GM19397 (cell line): Measurements from ENCODE around the gene XG.
"Not testable (repeated sequence)": the region's sequence is repeated elsewhere in the genome, so short reads cannot be mapped to it uniquely, and the experiment has no call there.

ENCODE experiments used
- ATAC-seq: cut with Tn5 transposase; IDR thresholded peaks from one replicate; pipeline ENCODE4 v1.9.1; 2021; ENCODE audit warnings: mild to moderate bottlenecking, moderate library complexity; ENCODE audit not compliant: unreplicated experiment

XG gene

DNA sequence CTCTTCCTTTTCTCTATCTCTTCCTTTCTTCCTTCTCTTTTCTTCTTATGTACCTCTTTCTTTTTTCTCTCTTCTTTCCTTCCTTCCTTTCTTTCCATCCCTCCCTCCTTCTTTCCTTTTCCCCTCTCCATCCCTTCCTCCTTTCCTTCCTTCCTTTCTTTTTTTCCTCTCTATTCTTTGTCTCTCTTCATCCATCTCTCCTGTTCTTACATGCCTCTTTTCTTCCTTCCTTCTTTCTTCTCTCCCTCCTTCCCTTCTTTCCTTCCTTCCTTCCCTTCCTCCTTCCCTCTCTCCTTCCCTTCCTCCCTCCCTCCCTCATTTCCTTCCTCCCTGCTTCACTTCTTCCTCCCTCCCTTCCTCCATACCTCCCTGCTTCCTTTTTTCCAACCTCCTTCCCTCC, 19.2 kb upstream of the XG start:
- ATAC-seq, result no peak

DNA sequence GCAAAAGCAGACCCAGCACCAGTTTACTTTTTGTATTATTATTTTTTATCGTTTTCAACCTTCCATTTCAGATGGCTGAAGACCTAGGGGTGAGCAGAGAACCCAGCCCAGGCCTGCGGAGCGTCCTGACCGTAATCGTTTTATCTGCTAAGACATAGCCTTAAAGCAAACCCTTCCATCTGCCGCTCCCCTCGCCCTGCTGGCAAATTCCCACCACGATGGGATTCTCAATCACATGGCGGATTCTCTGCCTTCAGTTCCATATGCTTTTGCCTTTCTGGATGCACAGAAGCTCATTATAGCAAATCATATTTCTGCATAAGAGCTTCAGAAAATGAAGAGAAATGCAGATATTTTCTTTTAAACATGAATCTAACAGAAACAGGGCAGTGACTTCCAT, 18.6 kb upstream of the XG start:
- ATAC-seq, result no peak

DNA sequence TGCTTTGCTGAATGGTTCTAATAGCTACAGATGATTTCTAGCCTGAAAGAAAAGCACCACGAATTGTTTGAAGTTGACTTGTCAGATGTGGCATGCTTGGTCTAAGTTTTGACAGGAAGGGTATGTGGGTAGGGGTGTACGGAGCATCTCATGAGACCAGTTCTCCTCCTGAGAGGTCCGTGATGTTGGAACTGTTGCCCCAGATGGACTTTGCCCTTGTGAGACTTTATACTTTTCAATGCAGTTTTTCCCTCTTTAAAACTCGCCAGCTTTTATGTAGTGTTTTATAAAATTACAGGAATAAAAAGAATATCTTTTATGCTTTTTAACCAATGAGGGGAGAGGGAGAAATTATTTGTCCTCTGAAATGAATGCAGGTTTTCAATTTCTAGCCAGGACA, 16.6 kb upstream of the XG start:
- ATAC-seq, result no peak

DNA sequence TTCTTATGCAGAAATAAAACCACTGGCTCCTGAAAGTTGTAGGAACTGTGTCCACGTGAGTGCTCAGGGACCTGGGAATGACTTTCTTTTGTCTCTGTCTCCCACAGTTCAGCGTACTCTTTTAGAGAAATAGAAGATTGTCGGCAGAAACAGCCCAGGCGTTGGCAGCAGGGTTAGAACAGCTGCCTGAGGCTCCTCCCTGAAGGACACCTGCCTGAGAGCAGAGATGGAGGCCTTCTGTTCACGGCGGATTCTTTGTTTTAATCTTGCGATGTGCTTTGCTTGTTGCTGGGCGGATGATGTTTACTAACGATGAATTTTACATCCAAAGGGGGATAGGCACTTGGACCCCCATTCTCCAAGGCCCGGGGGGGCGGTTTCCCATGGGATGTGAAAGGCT, 11.2 kb upstream of the XG start:
- ATAC-seq, result no peak

DNA sequence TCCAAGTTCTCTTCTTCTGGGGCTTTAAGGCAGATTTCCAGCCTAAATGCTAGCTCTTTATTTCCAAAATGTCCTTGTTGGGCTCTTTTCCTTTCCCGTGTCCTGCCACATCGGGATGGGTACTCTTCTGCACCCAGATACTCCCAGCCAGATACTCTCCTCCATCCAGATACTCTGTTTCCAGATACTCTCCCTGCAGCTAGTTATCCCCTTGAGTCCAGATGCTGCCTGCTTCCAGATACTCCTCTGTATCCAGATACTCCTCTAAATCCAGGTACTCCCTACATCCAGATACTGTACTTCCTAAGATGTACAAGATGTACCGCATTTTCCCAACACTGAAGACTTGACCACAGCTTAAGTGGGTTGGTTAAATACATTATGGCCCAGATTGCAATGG, 10.5 kb upstream of the XG start:
- no peak for ATAC-seq

DNA sequence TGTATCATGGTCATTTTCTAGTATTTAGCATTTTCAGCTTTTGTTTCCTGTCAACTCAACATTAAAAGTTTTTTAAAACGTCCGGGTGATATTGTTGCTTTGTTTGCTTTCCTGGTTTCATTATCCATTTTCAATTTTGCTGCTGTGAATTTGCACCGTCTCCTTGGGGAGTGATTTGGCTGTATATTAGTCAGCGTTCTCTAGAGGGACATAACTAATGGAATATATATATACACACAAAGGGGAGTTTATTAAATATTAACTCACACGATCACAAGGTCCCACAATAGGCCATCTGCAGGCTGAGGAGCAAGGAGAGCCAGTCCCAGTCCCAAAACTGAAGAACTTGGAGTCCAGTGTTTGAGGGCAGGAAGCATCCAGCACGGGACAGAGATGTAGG, 5.6 kb upstream of the XG start:
- not testable (repeated sequence) for ATAC-seq

DNA sequence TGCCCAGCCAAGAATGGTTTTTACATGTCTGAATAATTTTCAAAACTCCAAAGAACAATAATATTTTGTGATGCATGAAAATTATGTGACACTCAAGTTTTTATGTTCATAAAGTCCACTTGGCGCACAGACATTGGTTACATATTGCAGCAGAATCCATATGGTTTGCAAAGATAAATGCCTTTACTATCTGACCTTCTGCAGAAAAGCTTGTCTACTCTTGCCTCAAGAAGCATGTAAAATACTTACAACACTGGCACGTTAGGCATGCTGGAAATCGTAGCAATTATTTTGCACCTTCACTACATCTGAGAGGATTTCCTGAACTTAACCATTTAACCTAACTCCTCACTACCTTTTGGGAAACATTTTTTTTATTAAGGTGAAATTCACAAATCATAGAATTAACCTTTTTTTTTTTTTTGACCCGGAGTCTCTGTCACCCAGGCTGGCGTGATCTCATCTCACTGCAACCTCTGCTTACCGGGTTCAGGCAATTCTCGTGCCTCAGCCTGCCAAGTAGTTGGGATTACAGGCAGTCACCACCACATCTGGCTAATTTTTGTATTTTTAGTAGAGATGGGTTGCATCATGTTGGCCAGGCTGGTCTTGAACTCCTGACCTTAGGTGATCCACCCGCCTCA, 3.5 kb upstream of the XG start:
- no peak for ATAC-seq

DNA sequence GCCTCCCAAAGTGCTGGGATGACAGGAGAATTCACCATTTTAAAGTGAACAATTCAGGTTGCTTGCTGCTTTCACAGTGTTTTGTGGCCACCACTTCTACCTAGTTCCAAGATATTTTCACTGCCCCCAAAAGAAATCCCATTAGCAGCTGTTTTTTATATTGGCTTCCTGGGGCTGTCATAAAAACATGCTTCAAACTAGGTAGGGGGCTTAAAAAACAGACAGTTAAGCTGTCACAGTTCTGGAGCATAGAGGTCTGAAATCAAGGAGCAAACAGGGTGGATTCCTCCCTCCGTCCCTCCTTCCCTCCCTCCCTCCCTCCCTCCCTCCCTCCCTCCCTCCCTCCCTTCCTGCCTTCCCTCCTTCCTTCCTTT, 3.0 kb upstream of the XG start:
- ATAC-seq, result no peak

DNA sequence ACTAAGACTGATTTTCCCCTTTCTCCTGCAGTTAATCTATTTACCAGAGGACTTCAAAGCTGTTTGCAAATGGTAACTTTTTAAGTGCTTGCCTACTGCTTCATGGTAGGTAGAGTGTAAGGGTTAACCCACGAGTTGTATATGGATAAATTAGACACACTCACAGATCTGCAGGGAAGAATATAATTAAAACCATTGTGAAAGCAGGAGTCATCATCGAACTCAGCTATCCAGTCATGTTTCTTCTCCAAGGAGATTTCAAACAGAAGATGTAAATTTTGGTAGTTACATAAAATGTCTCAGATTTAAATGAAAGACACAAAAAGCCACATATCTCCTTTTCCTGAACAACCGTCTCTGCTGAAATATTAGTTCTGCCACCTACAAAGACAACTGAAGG, 549 bp upstream of the XG start:
- ATAC-seq, result no peak

DNA sequence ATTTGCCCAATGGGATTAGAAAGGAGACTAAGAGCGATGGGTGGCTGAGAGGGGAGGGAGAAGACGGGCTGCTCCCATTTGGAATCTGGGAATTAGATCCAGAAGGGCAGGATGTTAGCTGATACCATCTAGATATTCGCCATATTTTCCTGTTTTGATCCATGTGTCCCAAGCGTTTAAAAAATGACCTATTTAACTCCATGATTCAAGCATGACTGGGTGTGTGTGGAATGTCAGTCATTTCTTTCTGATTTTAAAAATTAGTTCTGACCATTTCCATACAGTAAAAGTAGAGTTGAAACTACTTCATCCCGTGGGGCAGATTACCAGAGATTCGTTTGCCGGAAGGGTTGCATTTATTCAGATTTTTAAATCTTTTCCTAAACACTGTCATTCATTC, 601 bp downstream of the XG start:
- ATAC-seq, result not testable (repeated sequence)

DNA sequence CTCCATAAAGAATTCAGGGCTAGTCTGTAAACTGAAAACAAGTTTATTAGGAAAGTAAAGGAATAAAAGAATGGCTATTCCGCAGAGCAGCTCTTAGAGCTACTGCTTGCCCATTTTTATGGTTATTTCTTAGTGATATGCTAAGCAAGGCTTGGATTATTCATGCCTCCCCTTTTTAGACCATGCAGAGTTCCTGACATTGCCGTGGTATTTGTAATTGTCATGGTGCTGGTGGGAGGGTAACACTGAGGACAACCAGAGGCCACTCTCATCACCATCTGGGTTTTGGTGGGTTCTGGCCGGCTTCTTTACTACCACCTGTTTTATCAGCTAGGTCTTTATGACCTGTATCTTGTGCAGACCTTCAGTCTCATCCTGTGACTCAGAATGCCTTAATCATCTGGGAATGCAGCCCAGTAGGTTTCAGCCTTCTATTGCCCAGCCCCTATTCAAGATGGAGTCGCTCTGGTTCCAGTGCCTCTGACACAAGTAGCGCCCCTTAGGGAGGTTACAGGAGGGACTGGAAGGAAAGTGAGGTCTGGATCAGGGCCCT, 3.4 kb downstream of the XG start:
- not testable (repeated sequence) for ATAC-seq

DNA sequence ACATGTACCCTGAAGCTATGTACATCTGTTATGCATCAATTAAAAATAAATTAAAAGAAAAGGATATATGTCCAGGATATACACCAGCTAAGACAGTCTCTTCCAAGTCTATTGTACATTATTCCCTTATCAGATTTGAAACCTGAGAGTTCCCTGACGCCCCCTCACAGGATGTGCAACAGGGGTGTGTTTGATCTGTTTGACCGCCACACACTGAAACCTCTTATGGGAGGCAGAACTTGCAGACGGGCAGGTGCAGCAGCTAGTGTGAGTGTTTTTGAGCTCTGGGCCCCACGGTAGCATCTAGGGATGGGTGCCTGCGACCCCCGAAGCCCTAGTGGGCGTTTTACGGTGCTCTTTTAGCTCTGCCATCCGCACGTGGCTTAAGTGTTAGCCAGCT, 4.7 kb downstream of the XG start:
- ATAC-seq, result no peak

DNA sequence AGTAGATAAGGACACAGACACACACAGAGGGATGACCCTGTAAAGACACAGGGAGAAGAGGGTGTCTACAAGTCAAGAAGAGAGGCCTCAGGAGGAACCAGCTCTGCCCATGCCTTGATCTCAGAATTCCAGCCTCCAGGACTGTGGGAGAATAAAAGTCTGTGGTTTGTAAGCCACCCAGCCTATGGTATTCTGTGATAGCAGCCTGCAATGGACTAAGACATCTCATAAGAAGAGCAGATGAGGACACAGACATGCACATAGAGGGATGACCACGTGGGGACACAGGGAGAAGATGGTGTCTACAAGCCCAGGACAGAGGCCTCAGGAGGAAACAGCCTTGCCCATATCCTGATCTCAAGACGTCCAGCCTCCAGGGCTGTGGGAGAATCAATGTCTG, 9.4 kb downstream of the XG start:
- ATAC-seq, result no peak

DNA sequence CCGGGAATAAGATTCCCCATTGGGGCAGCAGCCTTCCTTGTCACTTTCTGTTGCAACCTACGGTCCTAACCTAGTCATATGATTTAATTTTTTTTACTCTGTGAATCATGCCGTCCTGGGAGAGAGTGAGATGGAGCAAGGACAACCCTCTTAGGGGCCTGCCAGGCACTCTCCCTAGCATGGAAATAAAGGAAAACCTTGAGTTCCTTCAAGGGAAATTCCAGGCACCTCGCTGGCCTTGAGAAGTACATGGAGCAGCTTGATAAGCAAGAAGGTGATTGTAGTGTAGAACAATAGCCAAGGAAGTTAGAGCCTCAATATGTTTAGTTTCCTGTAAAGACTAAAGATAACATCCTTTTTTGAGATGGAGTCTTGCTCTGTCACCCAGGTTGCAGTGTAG, 10.8 kb downstream of the XG start:
- not testable (repeated sequence) for ATAC-seq

DNA sequence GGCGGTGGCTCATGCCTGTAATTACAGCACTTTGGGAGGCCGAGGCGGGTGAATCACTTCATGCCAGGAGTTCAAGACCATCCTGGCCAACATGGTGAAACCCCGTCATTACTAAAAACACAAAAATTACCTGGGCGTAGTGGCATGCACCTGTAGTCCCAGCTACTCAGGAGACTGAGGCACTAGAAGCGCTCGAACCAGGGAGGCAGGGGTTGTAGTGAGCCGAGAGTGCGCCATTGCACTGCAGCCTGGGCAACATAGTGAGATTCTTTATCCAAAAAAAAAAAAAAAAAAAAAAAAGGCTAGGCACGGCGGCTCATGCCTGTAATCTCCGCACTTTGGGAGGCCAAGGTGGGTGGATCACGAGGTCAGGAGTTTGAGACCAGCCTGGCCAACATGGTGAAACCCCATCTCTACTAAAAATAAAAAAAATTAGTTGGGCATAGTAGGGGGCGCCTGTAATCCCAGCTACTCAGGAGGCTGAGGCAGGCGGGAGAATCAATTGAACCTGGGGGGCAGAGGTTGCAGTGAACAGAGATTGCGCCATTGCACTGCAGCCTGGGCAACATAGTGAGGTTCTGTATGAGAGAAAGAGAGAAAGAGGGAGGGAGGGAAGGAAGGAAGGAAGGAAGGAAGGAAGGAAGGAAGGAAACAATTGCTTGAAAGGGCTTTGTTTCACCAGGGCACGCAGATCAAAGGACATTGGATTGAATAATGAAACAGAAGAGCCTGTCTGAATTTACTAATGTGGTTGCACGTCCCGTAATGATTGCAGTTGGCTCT, 13.1 kb downstream of the XG start:
- ATAC-seq, result not testable (repeated sequence)

DNA sequence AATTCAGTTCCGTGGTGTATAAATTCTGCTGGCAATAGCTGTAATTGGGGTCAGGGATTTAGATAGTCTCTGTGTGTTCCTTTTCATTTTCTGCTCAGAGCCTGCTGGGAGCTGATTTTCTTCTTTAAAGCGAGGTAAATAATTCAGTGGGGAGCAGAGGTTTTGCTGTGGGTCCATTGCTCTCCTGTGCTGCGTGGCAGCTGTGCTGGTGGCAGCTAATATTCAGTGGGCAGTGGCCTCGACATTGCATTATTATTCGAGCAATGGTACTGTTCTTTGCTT, 13.7 kb downstream of the XG start:
- ATAC-seq, result no peak

DNA sequence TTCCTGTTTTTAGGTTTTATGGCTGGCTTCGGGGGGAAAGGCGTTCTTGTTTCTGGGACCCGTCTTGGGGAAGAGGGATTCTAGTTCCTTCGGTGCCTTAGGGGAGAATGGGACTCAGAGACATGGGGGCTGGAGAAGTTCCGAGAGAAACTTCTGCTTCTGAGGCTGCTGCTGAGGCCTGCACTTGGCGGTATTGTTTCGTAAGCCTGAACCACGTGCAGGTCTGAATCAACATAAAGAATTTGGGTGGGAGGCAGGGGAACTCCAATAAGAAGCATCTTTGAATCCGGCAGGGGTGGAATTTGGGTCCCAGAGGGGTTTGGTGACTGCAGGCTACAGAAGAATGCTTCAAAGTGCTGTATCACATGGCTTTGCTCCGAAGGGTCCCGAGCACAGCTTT, 15.1 kb downstream of the XG start:
- no peak for ATAC-seq

DNA sequence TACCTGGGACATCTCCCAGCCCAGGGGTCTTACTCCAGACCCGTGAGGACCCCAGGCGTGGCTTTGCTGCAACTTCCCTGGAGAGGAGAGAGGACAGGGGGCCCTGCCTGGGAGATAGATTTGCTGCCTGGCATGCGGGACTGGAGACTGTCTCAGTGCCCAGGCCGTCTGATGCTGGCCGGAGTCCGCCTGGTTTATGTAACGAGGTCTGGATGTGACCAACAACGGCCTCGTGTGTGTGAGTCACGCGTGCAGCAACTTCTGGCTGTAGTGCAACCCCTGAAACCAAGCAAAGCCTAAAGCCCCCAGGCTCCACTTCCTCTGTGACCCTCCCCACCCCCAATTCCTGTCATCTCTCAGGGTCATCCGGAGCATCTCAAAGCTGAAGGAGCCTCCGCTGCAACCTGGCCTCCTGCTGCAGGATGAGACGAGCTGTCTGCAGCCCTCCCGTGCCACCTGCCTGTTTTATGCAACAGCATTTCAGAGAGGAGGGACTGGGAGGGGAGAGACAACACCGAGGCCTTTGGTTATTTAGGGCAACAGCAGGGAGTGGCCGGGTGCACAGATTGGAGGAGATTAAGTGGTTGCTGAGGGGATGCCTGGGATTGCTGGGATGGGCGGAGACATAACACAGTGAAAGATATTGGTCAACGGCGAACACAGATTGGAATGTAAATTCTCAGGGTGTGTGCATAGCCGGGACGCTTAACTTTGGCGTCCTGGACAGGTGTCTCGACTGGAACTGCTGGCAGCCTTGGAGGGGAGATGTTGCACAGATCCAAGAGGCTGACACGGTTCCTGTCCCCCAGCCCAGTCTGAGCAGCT, 16.0 kb downstream of the XG start:
- no peak for ATAC-seq

DNA sequence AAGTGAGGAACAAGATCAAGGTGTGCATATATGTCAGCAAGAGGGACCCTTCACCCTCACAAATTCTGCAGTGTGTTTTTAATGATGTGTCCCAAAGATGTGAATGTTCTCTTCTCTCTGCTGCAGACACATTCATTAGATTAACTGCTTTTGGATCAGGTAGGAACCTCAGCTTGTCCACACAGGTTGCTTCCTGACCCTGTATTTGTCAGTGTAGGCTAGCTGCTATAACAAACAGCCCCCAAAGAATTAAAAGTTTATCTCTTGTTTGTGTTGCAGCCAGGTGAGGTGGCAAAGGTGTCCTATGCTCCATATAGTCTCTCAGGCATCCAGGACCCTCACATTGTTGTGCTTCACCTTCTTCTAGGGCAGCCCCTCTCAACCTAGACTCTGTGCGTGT, 17.8 kb downstream of the XG start:
- no peak for ATAC-seq

DNA sequence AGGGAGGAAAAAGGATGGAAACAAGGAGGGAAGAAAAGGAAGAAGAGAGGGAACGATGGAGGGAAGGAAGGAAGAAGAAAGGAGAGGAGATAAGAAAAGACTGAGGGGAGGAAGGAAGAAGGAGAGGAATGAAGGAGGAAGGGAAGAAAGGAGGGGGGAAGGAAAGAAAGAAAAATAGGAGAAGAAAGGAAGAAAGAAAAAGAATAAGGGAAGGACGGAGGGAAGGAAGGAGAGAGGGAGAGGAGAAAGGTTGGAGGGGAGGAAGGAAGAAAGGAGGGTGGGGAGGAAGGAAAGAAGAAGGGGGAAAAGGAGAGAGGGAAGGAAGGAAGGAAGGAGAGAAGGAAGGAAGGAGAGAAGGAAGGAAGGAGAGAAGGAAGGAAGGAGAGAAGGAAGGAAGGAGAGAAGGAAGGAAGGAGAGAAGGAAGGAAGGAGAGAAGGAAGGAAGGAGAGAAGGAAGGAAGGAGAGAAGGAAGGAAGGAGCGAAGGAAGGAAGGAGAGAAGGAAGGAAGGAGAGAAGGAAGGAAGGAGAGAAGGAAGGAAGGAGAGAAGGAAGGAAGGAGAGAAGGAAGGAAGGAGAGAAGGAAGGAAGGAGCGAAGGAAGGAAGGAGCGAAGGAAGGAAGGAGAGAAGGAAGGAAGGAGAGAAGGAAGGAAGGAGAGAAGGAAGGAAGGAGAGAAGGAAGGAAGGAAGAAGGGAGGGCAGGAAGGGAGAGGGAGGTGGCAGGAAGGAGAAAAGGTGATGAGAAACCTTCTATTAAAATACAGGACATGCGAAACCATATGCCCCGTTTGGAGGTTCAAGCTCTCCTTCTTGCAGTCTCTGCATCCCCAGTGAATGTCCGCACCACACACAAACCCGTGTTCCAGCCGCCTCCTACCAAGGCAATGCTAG, 21.6 kb downstream of the XG start:
- ATAC-seq, result not testable (repeated sequence)

DNA sequence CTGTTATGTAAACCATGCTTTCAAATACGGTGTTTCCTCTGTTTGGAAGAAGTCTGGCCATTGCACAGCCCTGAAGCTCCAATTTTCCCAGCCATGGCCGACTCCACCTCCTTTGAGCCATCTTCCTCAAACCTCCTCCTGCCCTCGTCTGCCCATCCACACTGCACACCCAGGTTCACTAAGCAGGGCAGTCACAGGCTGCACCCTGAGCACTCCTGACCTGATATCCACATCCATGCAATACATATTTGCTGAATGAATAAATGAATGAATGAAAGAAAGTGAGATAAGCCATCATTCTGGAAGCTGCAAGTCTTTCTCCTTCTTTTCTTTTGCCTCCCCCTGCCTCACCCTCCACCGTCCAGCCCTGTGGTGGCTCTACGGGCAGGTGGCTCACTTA, 22.2 kb downstream of the XG start:
- no peak for ATAC-seq
